ENCODE results near the gene LRP11. TPM values are rescaled to one million over a fixed set of nuclear protein-coding genes. Genes with fewer than 3 reads are reported as not detected.
A peak's percentile ranks its signal among the peaks of the same experiment; 100 is the strongest.

Gene LRP11
- total RNA-seq, 3 donors from 2014 or later: 30.6 to 44.9 (median 35.8) TPM

GRCh38 chr6:149905371-149905910 lies 41.3 kb upstream of the LRP11 start:
- Histone ChIP-seq H3K27ac (no peak overlapping the region), H3K27me3 (no peaks in the 10 kb centered on the region), H3K4me3 (no peak overlapping the region), H3K4me1 (no peaks in the 10 kb centered on the region), H3K36me3 (no peaks in the 10 kb centered on the region), H3K9me3 (peaks cover 0 to 10% of the 10 kb centered on the region in 2 donors)
- intact Hi-C loops (cut with DNase I; ENCODE audit: low total_unique reads): no loop called here
- TF ChIP-seq CTCF (IDR thresholded peaks at IDR 0.05) (no peak), POLR2A (IDR thresholded peaks at IDR 0.05) (no peak), POLR2AphosphoS5 (IDR thresholded peaks at IDR 0.05) (no peak)
- no peak for DNase-seq (ENCODE audit: low spot score in 2 of 2)

- H3K4me3 ChIP-seq: no peak overlapping the region
- intact Hi-C loops (cut with DNase I; ENCODE audit: low total_unique reads): no loop called here
- peaks cover 0 to 10% of the 10 kb centered on the region in 2 donors for H3K9me3 ChIP-seq
- H3K27me3 ChIP-seq: no peaks in the 10 kb centered on the region
- no peak for DNase-seq (ENCODE audit: low spot score in 2 of 2)
- no peaks in the 10 kb centered on the region for H3K36me3 ChIP-seq
- TF ChIP-seq POLR2AphosphoS5 (IDR thresholded peaks at IDR 0.05): no peak
- no peak for TF ChIP-seq POLR2A (IDR thresholded peaks at IDR 0.05)
- TF ChIP-seq CTCF (IDR thresholded peaks at IDR 0.05): no peak
- no peaks in the 10 kb centered on the region for H3K4me1 ChIP-seq
- H3K27ac ChIP-seq: no peak overlapping the region
Measured at GRCh38 chr6:149904661-149905370, 40.7 kb upstream of the LRP11 start.

- DNase-seq (ENCODE audit: low spot score in 2 of 2): no peak
- TF ChIP-seq POLR2AphosphoS5 (IDR thresholded peaks at IDR 0.05): no peak
- TF ChIP-seq CTCF (IDR thresholded peaks at IDR 0.05): no peak
- TF ChIP-seq POLR2A (IDR thresholded peaks at IDR 0.05): no peak
- peaks cover 0 to 9% of the 10 kb centered on the region in 2 donors for H3K9me3 ChIP-seq
- no peaks in the 10 kb centered on the region for H3K27me3 ChIP-seq
- no peak overlapping the region for H3K4me3 ChIP-seq
- no peak overlapping the region for H3K27ac ChIP-seq
- no peaks in the 10 kb centered on the region for H3K36me3 ChIP-seq
- intact Hi-C loops (cut with DNase I; ENCODE audit: low total_unique reads): no loop called here
- no peaks in the 10 kb centered on the region for H3K4me1 ChIP-seq
Measured at GRCh38 chr6:149903938-149904611, 39.9 kb upstream of the LRP11 start.

GRCh38 chr6:149901444-149902140 lies 37.4 kb upstream of the LRP11 start:
- Histone ChIP-seq H3K9me3 (no peaks in the 10 kb centered on the region), H3K4me3 (no peak overlapping the region), H3K27ac (peak overlapping the region in 1 of 2 donors; percentile 8), H3K36me3 (no peaks in the 10 kb centered on the region), H3K27me3 (no peaks in the 10 kb centered on the region), H3K4me1 (peaks cover 0 to 3% of the 10 kb centered on the region in 2 donors)
- DNase-seq (ENCODE audit: low spot score in 2 of 2): no peak
- TF ChIP-seq CTCF (IDR thresholded peaks at IDR 0.05): no peak
- no peak for TF ChIP-seq POLR2A (IDR thresholded peaks at IDR 0.05)
- no peak for TF ChIP-seq POLR2AphosphoS5 (IDR thresholded peaks at IDR 0.05)
- intact Hi-C loops (cut with DNase I; ENCODE audit: low total_unique reads): no loop called here
